Keratinocyte (primary cell): ENCODE data around the gene UBASH3B.
A peak's percentile ranks its signal among the peaks of the same experiment; 100 is the strongest.

ENCODE experiments used
- EZH2 ChIP-seq: IDR thresholded peaks from one replicate; pipeline ENCODE4 v1.6.1; 2012; ENCODE audit warnings: inconsistent platforms, mild to moderate bottlenecking, low read length, moderate library complexity
- TF ChIP-seq, protein P1 (sequence below), 3 experiments: IDR thresholded peaks in 1 of 3; conservative IDR thresholded peaks in 1 of 3; optimal IDR thresholded peaks in 1 of 3; 2 replicates in 2 of 3; 3 replicates in 1 of 3; pipeline versions ENCODE3 to v1.5.1; 2011; ENCODE audit warnings: low read length in 3 of 3, mild to moderate bottlenecking in 3 of 3, moderate library complexity in 2 of 3, control low read depth in 1 of 3, inconsistent platforms in 1 of 3; ENCODE audit not compliant: insufficient read depth in 2 of 3; ENCODE audit errors: extremely low read depth in 1 of 3

DNA sequence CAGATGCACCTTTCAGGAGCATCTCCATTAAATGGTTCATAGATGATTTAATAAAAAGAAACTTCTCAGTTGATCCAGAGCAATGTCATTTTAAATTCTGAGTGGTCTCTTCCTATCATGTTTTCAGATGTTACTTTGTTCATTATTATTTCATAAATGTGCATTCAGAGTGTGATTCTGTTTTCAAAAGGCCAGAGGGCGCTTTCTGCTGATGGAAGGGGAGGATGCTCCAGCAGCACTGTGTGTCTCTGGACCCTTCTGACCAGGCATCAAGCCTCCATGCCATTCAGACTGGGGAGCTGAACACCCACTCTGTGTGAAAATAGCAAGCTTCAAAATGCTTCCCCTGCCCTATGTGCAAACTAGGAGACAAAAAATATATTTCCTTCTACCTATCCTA lies 158.9 kb downstream of the UBASH3B start:
- TF ChIP-seq, protein P1, sequence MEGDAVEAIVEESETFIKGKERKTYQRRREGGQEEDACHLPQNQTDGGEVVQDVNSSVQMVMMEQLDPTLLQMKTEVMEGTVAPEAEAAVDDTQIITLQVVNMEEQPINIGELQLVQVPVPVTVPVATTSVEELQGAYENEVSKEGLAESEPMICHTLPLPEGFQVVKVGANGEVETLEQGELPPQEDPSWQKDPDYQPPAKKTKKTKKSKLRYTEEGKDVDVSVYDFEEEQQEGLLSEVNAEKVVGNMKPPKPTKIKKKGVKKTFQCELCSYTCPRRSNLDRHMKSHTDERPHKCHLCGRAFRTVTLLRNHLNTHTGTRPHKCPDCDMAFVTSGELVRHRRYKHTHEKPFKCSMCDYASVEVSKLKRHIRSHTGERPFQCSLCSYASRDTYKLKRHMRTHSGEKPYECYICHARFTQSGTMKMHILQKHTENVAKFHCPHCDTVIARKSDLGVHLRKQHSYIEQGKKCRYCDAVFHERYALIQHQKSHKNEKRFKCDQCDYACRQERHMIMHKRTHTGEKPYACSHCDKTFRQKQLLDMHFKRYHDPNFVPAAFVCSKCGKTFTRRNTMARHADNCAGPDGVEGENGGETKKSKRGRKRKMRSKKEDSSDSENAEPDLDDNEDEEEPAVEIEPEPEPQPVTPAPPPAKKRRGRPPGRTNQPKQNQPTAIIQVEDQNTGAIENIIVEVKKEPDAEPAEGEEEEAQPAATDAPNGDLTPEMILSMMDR (optimal IDR thresholded peaks at IDR 0.05 in 1 of 3, IDR thresholded peaks at IDR 0.05 in 1 of 3, conservative IDR thresholded peaks at IDR 0.05 in 1 of 3; ENCODE audit: extremely low read depth in 1 of 3, insufficient read depth in 2 of 3, low read length in 3 of 3) = peak in 2 of 3 experiments; percentile 6 to 44
- no peak for TF ChIP-seq EZH2
